ENCODE results near the gene PHEX. TPM values are rescaled to one million over a fixed set of nuclear protein-coding genes. Genes with fewer than 3 reads are reported as not detected.

Gene PHEX
- total RNA-seq, 2 donors from 2014 or later = 0.24 to 0.37 TPM

DNA sequence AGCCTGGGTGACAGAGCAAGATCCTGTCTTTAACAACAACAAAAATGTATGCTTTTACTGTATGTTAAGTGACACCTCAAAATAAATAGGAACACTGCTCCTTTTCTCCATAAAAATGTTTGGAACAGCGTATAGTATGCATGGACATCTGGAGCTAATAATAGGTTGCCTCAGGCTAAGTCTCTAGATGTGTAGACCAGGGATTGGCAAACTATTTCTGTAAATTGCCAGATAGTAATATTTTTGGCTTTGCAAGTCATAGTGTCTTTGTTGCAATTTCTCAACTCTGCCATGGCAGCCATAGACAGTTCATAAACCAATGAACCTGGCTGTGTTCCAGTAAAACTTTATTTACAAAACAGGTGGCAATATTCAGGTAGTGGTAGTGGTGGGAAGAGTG, 164.0 kb downstream of the PHEX start:
- Histone ChIP-seq H3K4me3 (ENCODE audit: low read length) (no peak overlapping the region), H3K27me3 (ENCODE audit: control insufficient read depth, insufficient read depth, low read length, poor library complexity, severe bottlenecking) (no peaks in the 10 kb centered on the region), H3K36me3 (ENCODE audit: control insufficient read depth, insufficient read depth, low read length) (no peaks in the 10 kb centered on the region), H3K9me3 (ENCODE audit: control insufficient read depth, low read length) (no peaks in the 10 kb centered on the region), H3K27ac (ENCODE audit: low read depth, low read length) (no peak overlapping the region), H3K4me1 (ENCODE audit: control insufficient read depth, insufficient read depth, low read length) (no peaks in the 10 kb centered on the region), H3K9ac (ENCODE audit: extremely low read depth, low read length, poor library complexity, severe bottlenecking) (no peak overlapping the region)
- TF ChIP-seq, protein P1, sequence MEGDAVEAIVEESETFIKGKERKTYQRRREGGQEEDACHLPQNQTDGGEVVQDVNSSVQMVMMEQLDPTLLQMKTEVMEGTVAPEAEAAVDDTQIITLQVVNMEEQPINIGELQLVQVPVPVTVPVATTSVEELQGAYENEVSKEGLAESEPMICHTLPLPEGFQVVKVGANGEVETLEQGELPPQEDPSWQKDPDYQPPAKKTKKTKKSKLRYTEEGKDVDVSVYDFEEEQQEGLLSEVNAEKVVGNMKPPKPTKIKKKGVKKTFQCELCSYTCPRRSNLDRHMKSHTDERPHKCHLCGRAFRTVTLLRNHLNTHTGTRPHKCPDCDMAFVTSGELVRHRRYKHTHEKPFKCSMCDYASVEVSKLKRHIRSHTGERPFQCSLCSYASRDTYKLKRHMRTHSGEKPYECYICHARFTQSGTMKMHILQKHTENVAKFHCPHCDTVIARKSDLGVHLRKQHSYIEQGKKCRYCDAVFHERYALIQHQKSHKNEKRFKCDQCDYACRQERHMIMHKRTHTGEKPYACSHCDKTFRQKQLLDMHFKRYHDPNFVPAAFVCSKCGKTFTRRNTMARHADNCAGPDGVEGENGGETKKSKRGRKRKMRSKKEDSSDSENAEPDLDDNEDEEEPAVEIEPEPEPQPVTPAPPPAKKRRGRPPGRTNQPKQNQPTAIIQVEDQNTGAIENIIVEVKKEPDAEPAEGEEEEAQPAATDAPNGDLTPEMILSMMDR (conservative IDR thresholded peaks at IDR 0.05) = no peak
- no peaks in the 10 kb centered on the region for H3K36me3 Mint-ChIP-seq (ENCODE audit: low read depth)
- no peak overlapping the region for H3K27ac Mint-ChIP-seq
- DNase-seq = no peak
- no peaks in the 10 kb centered on the region for H3K27me3 Mint-ChIP-seq (ENCODE audit: insufficient read depth)
- WGBS, 2 experiments (ENCODE audit: insufficient coverage in 1 of 2, insufficient read length in 1 of 2) = 100% methylated on average over 1 of the region's 1 CpG; no CpG with 5 or more reads in 1 of the 2 experiments
- H3K4me1 Mint-ChIP-seq = peaks cover 12% of the 10 kb centered on the region
- H3K9me3 Mint-ChIP-seq = peaks cover 3% of the 10 kb centered on the region
- H3K4me3 Mint-ChIP-seq = no peak overlapping the region

DNA sequence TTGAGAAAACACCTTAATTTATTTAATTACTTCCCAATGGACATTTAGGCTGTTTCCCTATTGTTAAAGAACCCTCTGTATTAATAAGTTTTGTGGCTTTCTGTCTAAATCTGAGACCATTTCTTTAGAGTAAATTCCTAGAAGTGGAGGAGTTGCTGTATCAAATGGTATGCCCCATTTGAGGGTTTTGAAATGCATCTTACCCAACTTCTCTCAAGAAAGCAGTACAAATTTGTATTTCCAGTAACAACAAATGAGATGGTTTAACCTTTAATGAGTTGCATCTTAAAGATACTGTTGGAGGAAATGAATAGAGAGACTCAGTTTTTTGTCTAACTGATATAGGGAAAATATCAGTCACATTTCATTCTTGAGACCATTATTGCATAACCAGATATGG, 170.1 kb downstream of the PHEX start:
- DNase-seq = no peak
- no peaks in the 10 kb centered on the region for H3K4me1 ChIP-seq (ENCODE audit: control insufficient read depth, insufficient read depth, low read length)
- TF ChIP-seq, protein P1 (conservative IDR thresholded peaks at IDR 0.05) = no peak
- H3K4me3 ChIP-seq (ENCODE audit: low read length) = no peak overlapping the region
- Mint-ChIP-seq H3K4me1 (peaks cover 6% of the 10 kb centered on the region), H3K4me3 (no peak overlapping the region), H3K27ac (no peak overlapping the region), H3K36me3 (ENCODE audit: low read depth) (no peaks in the 10 kb centered on the region), H3K9me3 (peaks cover 2% of the 10 kb centered on the region), H3K27me3 (ENCODE audit: insufficient read depth) (no peaks in the 10 kb centered on the region)
- no peak overlapping the region for H3K27ac ChIP-seq (ENCODE audit: low read depth, low read length)
- H3K27me3 ChIP-seq (ENCODE audit: control insufficient read depth, insufficient read depth, low read length, poor library complexity, severe bottlenecking) = no peaks in the 10 kb centered on the region
- no peaks in the 10 kb centered on the region for H3K36me3 ChIP-seq (ENCODE audit: control insufficient read depth, insufficient read depth, low read length)
- no peaks in the 10 kb centered on the region for H3K9me3 ChIP-seq (ENCODE audit: control insufficient read depth, low read length)
- H3K9ac ChIP-seq (ENCODE audit: extremely low read depth, low read length, poor library complexity, severe bottlenecking) = no peak overlapping the region

DNA sequence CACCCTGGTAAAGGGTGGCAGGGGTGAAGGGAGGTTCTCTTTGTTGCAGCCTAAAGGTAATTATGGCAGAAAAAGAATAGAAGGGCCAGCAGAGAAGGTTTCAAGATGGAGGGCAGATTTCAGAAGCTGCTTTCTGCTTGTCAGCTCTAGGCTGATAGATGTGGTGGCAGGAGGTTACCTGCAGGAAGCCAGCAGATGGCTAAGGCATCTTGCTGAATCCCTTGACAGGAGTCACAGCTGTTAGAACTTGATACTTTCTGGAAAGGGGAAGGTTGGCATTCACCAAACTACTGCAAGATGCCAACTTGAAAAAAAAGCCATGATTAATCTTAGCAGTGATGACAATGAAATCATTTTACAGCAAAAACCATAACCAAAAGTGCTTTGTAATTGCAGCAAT, 171.1 kb downstream of the PHEX start:
- H3K4me1 ChIP-seq (ENCODE audit: control insufficient read depth, insufficient read depth, low read length) = no peaks in the 10 kb centered on the region
- no peak overlapping the region for H3K4me3 ChIP-seq (ENCODE audit: low read length)
- no peaks in the 10 kb centered on the region for H3K9me3 ChIP-seq (ENCODE audit: control insufficient read depth, low read length)
- no peak overlapping the region for H3K4me3 Mint-ChIP-seq
- no peaks in the 10 kb centered on the region for H3K27me3 Mint-ChIP-seq (ENCODE audit: insufficient read depth)
- H3K9me3 Mint-ChIP-seq = no peaks in the 10 kb centered on the region
- no peak overlapping the region for H3K9ac ChIP-seq (ENCODE audit: extremely low read depth, low read length, poor library complexity, severe bottlenecking)
- H3K27ac Mint-ChIP-seq = no peak overlapping the region
- TF ChIP-seq, protein P1 (conservative IDR thresholded peaks at IDR 0.05) = no peak
- peaks cover 6% of the 10 kb centered on the region for H3K4me1 Mint-ChIP-seq
- DNase-seq = no peak
- H3K27ac ChIP-seq (ENCODE audit: low read depth, low read length) = no peak overlapping the region
- no peaks in the 10 kb centered on the region for H3K36me3 ChIP-seq (ENCODE audit: control insufficient read depth, insufficient read depth, low read length)
- H3K27me3 ChIP-seq (ENCODE audit: control insufficient read depth, insufficient read depth, low read length, poor library complexity, severe bottlenecking) = no peaks in the 10 kb centered on the region
- H3K36me3 Mint-ChIP-seq (ENCODE audit: low read depth) = no peaks in the 10 kb centered on the region

Measured in endodermal cell (in vitro differentiated cells).